GM12801 (cell line): ENCODE results near the gene TMEM120B.

Experiments used
- CTCF ChIP-seq: IDR thresholded peaks from one replicate; pipeline ENCODE4 v1.5.1; 2011; ENCODE audit warnings: control low read depth; ENCODE audit not compliant: insufficient read length; ENCODE audit errors: extremely low read depth

The TMEM120B gene

GRCh38 chr12:121678716-121679300, 33.7 kb upstream of the TMEM120B start:
- no peak for TF ChIP-seq CTCF

DNA sequence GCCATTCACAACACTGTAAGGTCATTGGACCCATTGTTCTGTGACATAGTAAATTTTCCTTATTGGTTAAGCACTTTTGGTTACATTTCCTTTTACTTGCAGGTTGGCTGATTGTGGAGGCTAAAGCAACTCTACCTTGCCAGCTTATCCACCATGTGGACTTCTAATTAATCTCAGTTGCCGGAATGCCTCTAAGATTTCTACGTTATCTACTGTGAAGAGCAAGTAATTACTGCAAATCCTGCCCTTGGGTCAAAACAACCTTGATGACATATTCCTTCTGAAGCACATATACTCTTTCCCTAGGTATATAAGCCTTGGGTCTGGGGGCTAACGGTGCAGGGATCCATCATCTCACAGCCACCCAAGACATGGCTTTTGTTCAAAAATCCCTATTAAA, 23.6 kb upstream of the TMEM120B start:
- TF ChIP-seq CTCF = no peak

- TF ChIP-seq CTCF = no peak
Measured at GRCh38 chr12:121689430-121689829, 23.1 kb upstream of the TMEM120B start.

- no peak for TF ChIP-seq CTCF
Measured at GRCh38 chr12:121693155-121693687, 19.3 kb upstream of the TMEM120B start.

- no peak for TF ChIP-seq CTCF
Measured at GRCh38 chr12:121697093-121697698, 15.4 kb upstream of the TMEM120B start.

DNA sequence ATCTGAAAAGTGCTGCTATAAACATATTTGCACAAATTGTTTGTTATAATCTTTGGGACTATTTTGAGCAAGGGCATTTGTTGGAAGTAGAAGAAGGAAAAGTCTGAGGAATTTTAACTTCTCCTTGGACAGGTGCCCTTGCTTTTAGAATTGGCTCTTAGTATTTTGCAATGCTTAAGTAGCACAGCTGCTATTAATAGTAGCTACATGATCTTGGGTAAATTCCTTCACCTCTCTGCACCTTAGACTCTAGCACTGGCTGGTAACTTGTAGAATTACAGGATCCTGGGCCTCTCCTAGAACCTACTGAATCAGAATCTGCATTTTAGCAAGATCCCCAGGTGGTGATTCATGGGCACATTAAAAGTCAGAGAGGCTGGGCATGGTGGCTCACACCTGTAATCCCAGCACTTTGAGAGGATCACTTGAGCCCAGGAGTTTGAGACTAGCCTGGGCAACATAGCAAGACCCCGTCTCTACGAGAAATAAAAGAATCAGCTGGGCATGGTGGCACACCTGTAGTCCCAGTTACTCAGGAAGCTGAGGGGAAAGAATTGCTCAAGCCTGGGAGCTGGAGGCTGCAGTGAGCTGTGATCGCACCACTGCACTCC, 10.8 kb upstream of the TMEM120B start:
- TF ChIP-seq CTCF = no peak

DNA sequence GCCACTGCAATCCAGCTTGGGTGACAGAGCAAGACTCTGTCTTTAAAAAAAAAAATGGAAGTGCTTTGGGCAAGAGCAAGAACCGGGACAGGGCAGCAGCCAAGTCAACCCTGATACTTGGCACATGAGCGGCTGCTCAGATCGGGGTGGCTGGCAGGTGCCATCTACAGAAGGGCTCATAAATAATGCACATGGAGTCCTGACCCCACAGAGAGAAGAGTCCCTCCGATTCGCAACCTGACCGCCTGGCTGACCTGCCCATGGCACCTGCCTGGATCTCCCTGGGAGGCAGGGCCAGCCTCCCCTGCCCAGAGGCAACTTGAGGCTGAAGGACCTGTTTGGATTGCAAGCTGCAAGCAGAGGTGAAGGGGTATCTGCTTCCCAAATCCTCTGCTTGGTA, 9.6 kb upstream of the TMEM120B start:
- no peak for TF ChIP-seq CTCF
